B cell (primary cell): ENCODE data around the gene TCEA3. TPM values are rescaled to one million over a fixed set of nuclear protein-coding genes. Genes with fewer than 3 reads are reported as not detected.
"Not testable (repeated sequence)": the region's sequence is repeated elsewhere in the genome, so short reads cannot be mapped to it uniquely, and the experiment has no call there.

Experiments used
- ATAC-seq: fragments of 200-7000 bp; cut with Tn5 transposase; one replicate; pipeline ENCODE4 v1.10.0; 2021; ENCODE audit warnings: low read depth, mild to moderate bottlenecking, moderate number of reproducible peaks, moderate library complexity
- CTCF ChIA-PET: fragments of 350-600 bp; sonication (Branson Sonifier 250); formaldehyde crosslinking; loops from one replicate; lab custom pipeline; 2021; ENCODE audit warnings: antibody characterized with exemption, inconsistent platforms; lab: Charles Lee
- POLR2A ChIA-PET: fragments of 350-600 bp; sonication (Branson Sonifier 250); formaldehyde crosslinking; loops from one replicate; lab custom pipeline; 2021; ENCODE audit warnings: antibody characterized with exemption; lab: Charles Lee
- DNase-seq: peaks from one replicate; pipeline ENCODE4 v3.0.0; 2013
- H2AFZ ChIP-seq: 2 replicates; pipeline ENCODE4 v1.6.1; 2012; ENCODE audit warnings: mild to moderate bottlenecking, low read depth, low read length; ENCODE audit not compliant: insufficient read depth, poor library complexity, severe bottlenecking
- H3K27ac ChIP-seq, 2 donors: 1 replicate in 1 of 2; 2 replicates in 1 of 2; pipeline ENCODE4 v1.5.1; 2012 to 2013; ENCODE audit warnings: low read length in 2 of 2, mild to moderate bottlenecking in 2 of 2, moderate library complexity in 1 of 2
- H3K27me3 ChIP-seq, 4 experiments: fragments of 200-600 bp in 1 of 4; sonication (generic) in 1 of 4; replicated peaks in 1 of 4; 1 replicate in 2 of 4; 2 replicates in 2 of 4; pipeline versions ENCODE4 v1.6.1 to v1.7.0; 2013 to 2016; ENCODE audit warnings: low read length in 3 of 4, mild to moderate bottlenecking in 2 of 4, mixed read lengths in 1 of 4, moderate library complexity in 1 of 4; ENCODE audit not compliant: insufficient read depth in 4 of 4, control insufficient read depth in 3 of 4; ENCODE audit errors: control extremely low read depth in 1 of 4
- H3K36me3 ChIP-seq, 2 experiments: replicated peaks in 1 of 2; 1 replicate in 1 of 2; 2 replicates in 1 of 2; pipeline versions ENCODE4 v1.6.1 to v1.7.1; 2013; ENCODE audit warnings: low read length in 1 of 2; ENCODE audit not compliant: insufficient read depth in 2 of 2, control insufficient read depth in 1 of 2; ENCODE audit errors: control extremely low read depth in 1 of 2, extremely low read depth in 1 of 2
- H3K4me1 ChIP-seq, 2 donors: fragments of 200-600 bp in 1 of 2; sonication (generic) in 1 of 2; 1 replicate in 1 of 2; 2 replicates in 1 of 2; pipeline versions ENCODE4 v1.5.1 to v1.6.1; 2013 to 2017; ENCODE audit warnings: low read length in 2 of 2; ENCODE audit not compliant: control insufficient read depth in 2 of 2, insufficient read depth in 2 of 2
- H3K4me2 ChIP-seq: replicated peaks from 2 replicates; pipeline ENCODE3; 2012; ENCODE audit warnings: mild to moderate bottlenecking, low read depth, low read length; ENCODE audit not compliant: poor library complexity, severe bottlenecking
- H3K4me3 ChIP-seq, 5 experiments: fragments of 200-600 bp in 1 of 5; sonication (generic) in 1 of 5; 1 replicate in 3 of 5; 2 replicates in 2 of 5; pipeline versions ENCODE4 v1.5.1 to v1.7.0; 2011 to 2016; ENCODE audit warnings: low read length in 4 of 5, mild to moderate bottlenecking in 4 of 5, low read depth in 2 of 5, control low read depth in 1 of 5, moderate library complexity in 1 of 5; ENCODE audit not compliant: insufficient read depth in 1 of 5; ENCODE audit errors: control extremely low read depth in 1 of 5, extremely low read depth in 1 of 5
- H3K79me2 ChIP-seq: fragments of 200-600 bp; sonication (generic); one replicate; pipeline ENCODE4 v1.6.0; 2016; ENCODE audit warnings: low read length; ENCODE audit not compliant: control insufficient read depth, insufficient read depth
- H3K9ac ChIP-seq: fragments of 200-600 bp; sonication (generic); 2 replicates; pipeline ENCODE4 v1.6.1; 2017; ENCODE audit warnings: mild to moderate bottlenecking, low read length, moderate library complexity
- H3K9me3 ChIP-seq, 3 donors: one replicate each; pipeline versions ENCODE4 v1.6.1 to v1.7.1; 2013; ENCODE audit warnings: low read length in 2 of 3; ENCODE audit not compliant: control insufficient read depth in 2 of 3, insufficient read depth in 1 of 3; ENCODE audit errors: control extremely low read depth in 1 of 3
- H4K20me1 ChIP-seq: 2 replicates; pipeline ENCODE4 v1.6.0; 2012; ENCODE audit warnings: mild to moderate bottlenecking, low read length; ENCODE audit not compliant: insufficient read depth, control insufficient read depth, poor library complexity, severe bottlenecking
- H3K27ac Mint-ChIP-seq: one replicate; pipeline ENCODE4 v1.8.0; 2021; ENCODE audit warnings: mixed read lengths
- H3K27me3 Mint-ChIP-seq: one replicate; pipeline ENCODE4 v1.8.0; 2021; ENCODE audit warnings: mixed read lengths
- H3K4me1 Mint-ChIP-seq: one replicate; pipeline ENCODE4 v1.8.0; 2021; ENCODE audit warnings: mixed read lengths
- H3K4me3 Mint-ChIP-seq: one replicate; pipeline ENCODE4 v1.8.0; 2021; ENCODE audit warnings: mixed read lengths
- H3K9me3 Mint-ChIP-seq: one replicate; pipeline ENCODE4 v1.8.0; 2022; ENCODE audit warnings: mixed read lengths; ENCODE audit not compliant: insufficient read depth
- CTCF ChIP-seq: fragments of 200-600 bp; IDR thresholded peaks from one replicate; pipeline ENCODE4 v1.8.0; 2022; ENCODE audit warnings: antibody characterized with exemption, mild to moderate bottlenecking
- EZH2 ChIP-seq: IDR thresholded peaks from 2 replicates; pipeline ENCODE4 v1.6.1; 2012; ENCODE audit warnings: borderline replicate concordance, low read depth, mild to moderate bottlenecking, moderate library complexity, low read length; ENCODE audit not compliant: insufficient read depth, poor library complexity, severe bottlenecking
- WGBS: methylation state at CpG from one replicate; pipeline ENCODE4 v1.1.5; 2013; ENCODE audit warnings: missing lambda C conversion rate; ENCODE audit not compliant: insufficient coverage; 5-methylcytosine and 5-hydroxymethylcytosine counted together
- intact Hi-C: fragments of 100-400 bp; cut with micrococcal nuclease; formaldehyde crosslinking; loops from one replicate; pipeline ENCODE4 v1.10.0; 2022
- polyA plus RNA-seq: library from polyadenylated mRNA; depleted of rRNA; stranded (reverse); fragments of >200 nt; gene quantifications from 2 replicates; pipeline ENCODE4 v1.2.3, GENCODE V29; 2012
- total RNA-seq, 2 donors: library from RNA; stranded (reverse); fragments of 120-200 nt in 1 of 2; gene quantifications; 1 replicate in 1 of 2; 2 replicates in 1 of 2; pipeline versions ENCODE4 v1.2.3 to v1.2.4, GENCODE V29; 2013 to 2022

Gene TCEA3
- total and polyA plus RNA-seq, 2 donors (not counting 1 experiment from before 2014, with no cell fraction given) = 0.22 TPM; not detected in 1

- H3K4me2 ChIP-seq, H3K27me3 ChIP-seq, CTCF ChIA-PET, H3K9me3 Mint-ChIP-seq, ATAC-seq, H3K36me3 ChIP-seq, H3K4me3 ChIP-seq, H3K4me3 Mint-ChIP-seq, H3K4me1 ChIP-seq, H3K27ac ChIP-seq, H3K27ac Mint-ChIP-seq, intact Hi-C loops, H3K9ac ChIP-seq, H4K20me1 ChIP-seq, H3K27me3 Mint-ChIP-seq, H3K79me2 ChIP-seq, DNase-seq, POLR2A ChIA-PET, H3K4me1 Mint-ChIP-seq, H2AFZ ChIP-seq, H3K9me3 ChIP-seq: not testable (repeated sequence)
- WGBS = 100% methylated on average over 1 of the region's 4 CpGs
These were observed 44.3 kb downstream of the TCEA3 start for GRCh38 chr1:23380236-23380635.

GRCh38 chr1:23376890-23377811, 47.4 kb downstream of the TCEA3 start:
- no peak for ATAC-seq
- Histone ChIP-seq H3K27ac (no peak overlapping the region), H3K9me3 (no peaks in the 10 kb centered on the region), H4K20me1 (no peaks in the 10 kb centered on the region), H3K4me2 (no peak overlapping the region), H3K27me3 (peaks cover 0 to 2% (median 0%) of the 10 kb centered on the region in 4 experiments), H3K36me3 (no peaks in the 10 kb centered on the region), H3K4me1 (no peaks in the 10 kb centered on the region), H3K4me3 (no peak overlapping the region), H3K9ac (no peak overlapping the region), H2AFZ (no peak overlapping the region), H3K79me2 (no peaks in the 10 kb centered on the region)
- peaks cover 8% of the 10 kb centered on the region for H3K4me1 Mint-ChIP-seq
- H3K4me3 Mint-ChIP-seq = no peak overlapping the region
- WGBS = 95% methylated on average over 11 of the region's 19 CpGs
- DNase-seq = no peak
- no peak for TF ChIP-seq EZH2
- TF ChIP-seq CTCF = no peak
- intact Hi-C loops = no loop called here
- ChIA-PET CTCF (no interaction called here), POLR2A (interaction anchor here (0.6 kb wide), 1 partner anchor 38 kb away, joined by 5 read pairs; no protein-coding TSS in a partner anchor)
- H3K9me3 Mint-ChIP-seq = no peaks in the 10 kb centered on the region
- no peak overlapping the region for H3K27ac Mint-ChIP-seq
- no peaks in the 10 kb centered on the region for H3K27me3 Mint-ChIP-seq

- H4K20me1 ChIP-seq, H3K9me3 ChIP-seq, H3K9ac ChIP-seq, intact Hi-C loops, H3K4me2 ChIP-seq, CTCF ChIA-PET, H2AFZ ChIP-seq, H3K4me1 ChIP-seq, H3K9me3 Mint-ChIP-seq, POLR2A ChIA-PET, H3K27me3 ChIP-seq, DNase-seq, H3K27ac ChIP-seq, ATAC-seq, H3K79me2 ChIP-seq, H3K4me3 ChIP-seq, H3K36me3 ChIP-seq, H3K4me3 Mint-ChIP-seq, H3K27me3 Mint-ChIP-seq, H3K27ac Mint-ChIP-seq: not testable (repeated sequence)
- 87% methylated on average over 7 of the region's 12 CpGs for WGBS
- H3K4me1 Mint-ChIP-seq = peaks cover 16% of the 10 kb centered on the region
These were observed 50.3 kb downstream of the TCEA3 start for GRCh38 chr1:23374079-23374735.
